Vagina (tissue), 2 donors: ENCODE measurements around the gene AGAP5.
"Not testable (repeated sequence)": the region's sequence is repeated elsewhere in the genome, so short reads cannot be mapped to it uniquely, and the experiment has no call there.

Experiments used
- CTCF ChIP-seq, 3 experiments: fragments of 450-650 bp in 2 of 3; fragments of 200-600 bp in 1 of 3; sonication (generic) in 1 of 3; IDR thresholded peaks; one replicate each; pipeline ENCODE4 v1.5.1; 2017 to 2019; ENCODE audit warnings: antibody characterized with exemption in 3 of 3, mild to moderate bottlenecking in 2 of 3, moderate library complexity in 2 of 3
- POLR2A ChIP-seq, 2 donors: fragments of 450-650 bp; IDR thresholded peaks; one replicate each; pipeline ENCODE4 v1.6.1; 2017; ENCODE audit warnings: antibody characterized with exemption in 2 of 2, mild to moderate bottlenecking in 2 of 2, moderate library complexity in 2 of 2
- POLR2AphosphoS5 ChIP-seq, 2 donors: sonication (generic); formaldehyde crosslinking; IDR thresholded peaks; one replicate each; pipeline ENCODE4 v1.9.0; 2017; ENCODE audit warnings: antibody characterized with exemption in 2 of 2, mild to moderate bottlenecking in 2 of 2, low read depth in 1 of 2; ENCODE audit not compliant: insufficient read depth in 1 of 2

DNA sequence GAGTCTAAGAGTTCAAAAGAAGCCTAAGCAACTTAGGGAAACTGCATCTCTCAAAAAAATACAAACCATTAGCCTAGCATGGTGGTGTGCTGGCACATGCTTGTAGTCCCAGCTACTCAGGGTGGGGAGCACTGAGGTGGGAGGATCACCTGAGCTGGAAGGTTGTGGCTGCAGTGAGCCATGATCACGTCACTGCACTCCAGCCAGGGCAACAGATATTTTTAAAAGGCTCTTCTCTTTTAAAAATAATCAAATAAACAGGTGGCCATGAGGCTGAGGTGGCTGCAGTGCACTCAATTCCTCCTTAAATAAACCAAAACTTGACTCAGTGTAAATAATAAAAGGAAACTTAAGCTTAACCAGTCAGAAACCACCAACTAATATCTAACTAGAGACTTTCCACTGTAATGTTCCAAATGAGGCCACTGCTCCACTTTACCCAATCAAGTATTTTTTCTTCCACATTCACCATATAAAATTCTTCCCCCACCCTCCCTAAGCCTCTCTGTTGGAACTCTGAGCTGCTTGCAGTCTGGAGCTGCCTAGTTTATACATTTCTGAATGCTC is 7.7 kb upstream of the AGAP5 start:
- not testable (repeated sequence) for TF ChIP-seq CTCF (IDR thresholded peaks at IDR 0.05); POLR2A (IDR thresholded peaks at IDR 0.05); POLR2AphosphoS5 (IDR thresholded peaks at IDR 0.05; ENCODE audit: insufficient read depth in 1 of 2, low read depth in 1 of 2)
